ENCODE results near the gene TMEM165.

GRCh38 chr4:55439023-55439422 lies 43.3 kb downstream of the TMEM165 start:
- TF ChIP-seq CTCF (IDR thresholded peaks at IDR 0.05; ENCODE audit: insufficient read depth, low read length, poor library complexity, severe bottlenecking) (no peak), EZH2phosphoT487 (conservative IDR thresholded peaks at IDR 0.05; ENCODE audit: low read length) (no peak)
